PC-3 (cell line): ENCODE results near the gene TEX13B. TPM values are rescaled to one million over a fixed set of nuclear protein-coding genes. Genes with fewer than 3 reads are reported as not detected.

ENCODE experiments used
- ATAC-seq: fragments of 200-7000 bp; cut with Tn5 transposase; 2 replicates; pipeline ENCODE4 v1.9.1; 2020; ENCODE audit warnings: mild to moderate bottlenecking, moderate library complexity
- Bru-seq: library from RNA; stranded (reverse); fragments of 400-500 nt; gene quantifications from one replicate; lab custom pipeline; 2021; lab: Mats Ljungman, UMichigan
- BruChase-seq, 2 experiments: library from RNA; stranded (reverse); fragments of 400-500 nt; gene quantifications; one replicate each; lab custom pipeline; 2021; lab: Mats Ljungman, UMichigan
- BruUV-seq: library from RNA; stranded (reverse); fragments of 400-500 nt; replicated peaks from 2 replicates; lab custom pipeline; 2021; lab: Mats Ljungman, UMichigan
- CTCF ChIA-PET: fragments of 300-600 bp; sonication (Branson Sonifier 250); formaldehyde crosslinking; loops from one replicate; lab custom pipeline; 2022; ENCODE audit warnings: antibody characterized with exemption; lab: Charles Lee
- POLR2A ChIA-PET: fragments of 300-600 bp; sonication (Branson Sonifier 250); formaldehyde crosslinking; loops from one replicate; lab custom pipeline; 2022; ENCODE audit warnings: antibody characterized with exemption; ENCODE audit not compliant: unreplicated experiment; lab: Charles Lee
- DNase-seq: peaks from one replicate; pipeline ENCODE4 v3.0.0-alpha.2; 2015
- H2AFZ ChIP-seq: fragments of 300-600 bp; sonication (generic); 2 replicates; pipeline ENCODE4 v1.6.0; 2016; ENCODE audit warnings: antibody characterized with exemption, low read length
- H3F3A ChIP-seq: fragments of 300-600 bp; sonication (generic); one replicate; pipeline ENCODE4 v1.6.0; 2017; ENCODE audit warnings: antibody characterized with exemption, low read length, control low read depth, mild to moderate bottlenecking; ENCODE audit not compliant: unreplicated experiment
- H3K27ac ChIP-seq: fragments of 300-600 bp; sonication (generic); 2 replicates; pipeline ENCODE4 v1.5.1; 2016; ENCODE audit warnings: mild to moderate bottlenecking, low read length
- H3K27me3 ChIP-seq: fragments of 300-600 bp; sonication (generic); 2 replicates; pipeline ENCODE4 v1.6.1; 2016; ENCODE audit warnings: low read length, mixed read lengths
- H3K36me3 ChIP-seq: fragments of 300-600 bp; sonication (generic); 2 replicates; pipeline ENCODE4 v1.6.1; 2016; ENCODE audit warnings: low read depth, mixed run types, low read length, mixed read lengths
- H3K4me1 ChIP-seq: fragments of 300-600 bp; sonication (generic); 2 replicates; pipeline ENCODE4 v1.5.1; 2016; ENCODE audit warnings: low read length; ENCODE audit not compliant: insufficient read depth
- H3K4me2 ChIP-seq: fragments of 300-600 bp; sonication (generic); 2 replicates; pipeline ENCODE4 v1.6.0; 2016; ENCODE audit warnings: low read length
- H3K4me3 ChIP-seq: fragments of 300-600 bp; sonication (generic); 2 replicates; pipeline ENCODE4 v1.5.1; 2016; ENCODE audit warnings: mild to moderate bottlenecking, low read length, mixed read lengths
- H3K79me2 ChIP-seq: fragments of 300-600 bp; sonication (generic); 2 replicates; pipeline ENCODE4 v1.6.1; 2017; ENCODE audit warnings: low read length, mixed read lengths
- H3K9ac ChIP-seq: fragments of 300-600 bp; sonication (generic); 2 replicates; pipeline ENCODE4 v1.6.0; 2016; ENCODE audit warnings: mild to moderate bottlenecking, low read length
- H3K9me2 ChIP-seq: fragments of 300-600 bp; sonication (generic); replicated peaks from 2 replicates; pipeline ENCODE4 v1.6.1; 2016; ENCODE audit warnings: mixed run types, low read length, mixed read lengths
- H3K9me3 ChIP-seq: fragments of 300-600 bp; sonication (generic); 2 replicates; pipeline ENCODE4 v1.6.1; 2016; ENCODE audit warnings: low read length, mixed read lengths
- H4K20me1 ChIP-seq: fragments of 300-600 bp; sonication (generic); 2 replicates; pipeline ENCODE4 v1.6.1; 2016; ENCODE audit warnings: low read length, mixed read lengths
- CTCF ChIP-seq: fragments of 300-600 bp; sonication (generic); conservative IDR thresholded peaks from 2 replicates; pipeline ENCODE4 v1.5.1; 2017; ENCODE audit warnings: antibody characterized with exemption, low read depth, mild to moderate bottlenecking, low read length
- EZH2 ChIP-seq: fragments of 300-600 bp; sonication (generic); IDR thresholded peaks from one replicate; pipeline ENCODE4 v1.6.1; 2017; ENCODE audit warnings: antibody characterized with exemption, mild to moderate bottlenecking, low read length; ENCODE audit not compliant: unreplicated experiment
- EZH2phosphoT487 ChIP-seq: fragments of 300-600 bp; sonication (generic); IDR thresholded peaks from 2 replicates; pipeline ENCODE4 v1.6.1; 2018; ENCODE audit warnings: mild to moderate bottlenecking, antibody characterized with exemption, low read length, borderline replicate concordance
- intact Hi-C: fragments of 100-400 bp; cut with micrococcal nuclease; formaldehyde crosslinking; loops from 2 replicates; pipeline ENCODE4 v1.9.0; 2023
- long read RNA-seq: library from polyadenylated mRNA; unstranded; transcript quantifications from one replicate; pipeline ENCODE4 v2.0.0, GENCODE V29; 2021; ENCODE audit not compliant: unreplicated experiment
- total RNA-seq: library from RNA; depleted of rRNA; stranded (reverse); fragments of >200 nt; gene quantifications from 2 replicates; pipeline ENCODE4 v1.2.3, GENCODE V29; 2014; rRNA removed

TEX13B gene
- total RNA-seq (not detected in 2 replicates), Bru-seq, nascent RNA (not detected), BruChase-seq, experiment 1, labeled RNA remaining after a 6-hour chase (percentile 25 among the genes with signal in this experiment), BruChase-seq, experiment 2, labeled RNA remaining after a 2-hour chase (percentile 18 among the genes with signal in this experiment)
- long read RNA-seq = 0 reads

GRCh38 chrX:107982356-107982755 lies at the start of gene TEX13B:
Gene TEX13B, minus strand, starts transcription at chrX:107982370. Its CDS starts 243 bp downstream, at chrX:107982127.
- TF ChIP-seq CTCF (no peak), EZH2phosphoT487 (no peak), EZH2 (no peak)

GRCh38 chrX:108029928-108030711 lies 48.0 kb upstream of the TEX13B start:
- no peaks in the 10 kb centered on the region for H3F3A ChIP-seq
- no peak overlapping the region for H3K9ac ChIP-seq
- no peaks in the 10 kb centered on the region for H3K36me3 ChIP-seq
- ChIA-PET POLR2A (no interaction called here), CTCF (no interaction called here)
- TF ChIP-seq CTCF (no peak), EZH2phosphoT487 (no peak)
- no peaks in the 10 kb centered on the region for H4K20me1 ChIP-seq
- no TSS peak for BruUV-seq
- no peak for ATAC-seq
- intact Hi-C loops = no loop called here
- H2AFZ ChIP-seq = no peak overlapping the region
- H3K4me1 ChIP-seq = peaks cover 71% of the 10 kb centered on the region
- no peaks in the 10 kb centered on the region for H3K9me2 ChIP-seq
- peak; percentile 28 for DNase-seq
- H3K27me3 ChIP-seq = no peaks in the 10 kb centered on the region
- H3K9me3 ChIP-seq = no peaks in the 10 kb centered on the region
- no peak overlapping the region for H3K4me3 ChIP-seq
- H3K4me2 ChIP-seq = no peak overlapping the region
- H3K79me2 ChIP-seq = no peaks in the 10 kb centered on the region
- H3K27ac ChIP-seq = peak overlapping the region; percentile 38; the same call in 1 of the 2 replicates

More at GRCh38 chrX:107982356-107982755, at the start of gene TEX13B:
- no peak for DNase-seq
- no TSS peak for BruUV-seq
- no peaks in the 10 kb centered on the region for H3K27me3 ChIP-seq
- H4K20me1 ChIP-seq = no peaks in the 10 kb centered on the region
- no peak within 1 kb of the TSS for H2AFZ ChIP-seq
- H3K79me2 ChIP-seq = no peaks in the 10 kb centered on the region
- ChIA-PET POLR2A (no interaction called here), CTCF (no interaction called here)
- ATAC-seq = no peak
- no peak within 1 kb of the TSS for H3K4me2 ChIP-seq
- no peak within 1 kb of the TSS for H3K27ac ChIP-seq
- H3K9me2 ChIP-seq = no peaks in the 10 kb centered on the region
- H3K4me3 ChIP-seq = no peak within 1 kb of the TSS
- intact Hi-C loops = no loop called here
- no peaks in the 10 kb centered on the region for H3K36me3 ChIP-seq
- H3K9ac ChIP-seq = no peak within 1 kb of the TSS
- H3F3A ChIP-seq = no peaks in the 10 kb centered on the region
- H3K9me3 ChIP-seq = no peaks in the 10 kb centered on the region
- no peaks in the 10 kb centered on the region for H3K4me1 ChIP-seq

- Histone ChIP-seq H3K9me2 (no peaks in the 10 kb centered on the region), H3K79me2 (no peaks in the 10 kb centered on the region), H3K4me1 (peaks cover 63% of the 10 kb centered on the region), H4K20me1 (no peaks in the 10 kb centered on the region), H3F3A (no peaks in the 10 kb centered on the region), H3K4me3 (no peak overlapping the region), H3K36me3 (no peaks in the 10 kb centered on the region), H3K9ac (no peak overlapping the region), H3K9me3 (no peaks in the 10 kb centered on the region), H3K27ac (peak overlapping the region; percentile 38), H3K4me2 (no peak overlapping the region), H3K27me3 (no peaks in the 10 kb centered on the region), H2AFZ (no peak overlapping the region)
- CTCF ChIA-PET = no interaction called here
- POLR2A ChIA-PET = no interaction called here
- intact Hi-C loops = no loop called here
- no peak for ATAC-seq
- DNase-seq = peak; percentile 47
- BruUV-seq = no TSS peak
- TF ChIP-seq CTCF = no peak
- TF ChIP-seq EZH2phosphoT487 = no peak
- no peak for TF ChIP-seq EZH2
Observed at GRCh38 chrX:108028854-108029253, 46.7 kb upstream of the TEX13B start.
